Activated CD8-positive, alpha-beta memory T cell treated with anti-CD3 and anti-CD28 coated beads, Interleukin-2, amount 10 ng/mL, durations not matched to agents 7 days and 5 days (primary cell): Measurements from ENCODE around the gene CLPSL2. TPM values are rescaled to one million over a fixed set of nuclear protein-coding genes. Genes with fewer than 3 reads are reported as not detected.

ENCODE experiments used
- ATAC-seq: fragments of 150-1000 bp; cut with Tn5 transposase; one replicate; pipeline ENCODE4 v1.10.0; 2021; ENCODE audit warnings: moderate library complexity
- CTCF ChIA-PET: fragments of 350-600 bp; sonication (Branson Sonifier 250); formaldehyde crosslinking; loops from one replicate; lab custom pipeline; 2021; ENCODE audit warnings: antibody characterized with exemption; lab: Charles Lee
- DNase-seq: peaks from one replicate; pipeline ENCODE4 v3.0.0-alpha.2; 2020
- H3K27ac Mint-ChIP-seq: one replicate; pipeline ENCODE4 v1.8.0; 2021; ENCODE audit warnings: mild to moderate bottlenecking, mixed read lengths
- H3K27me3 Mint-ChIP-seq: one replicate; pipeline ENCODE4 v1.8.0; 2021; ENCODE audit warnings: mixed read lengths
- H3K36me3 Mint-ChIP-seq: one replicate; pipeline ENCODE4 v1.8.0; 2021; ENCODE audit warnings: mild to moderate bottlenecking, mixed read lengths
- H3K4me1 Mint-ChIP-seq: one replicate; pipeline ENCODE4 v1.8.0; 2021; ENCODE audit warnings: mixed read lengths
- H3K4me3 Mint-ChIP-seq: one replicate; pipeline ENCODE4 v1.8.0; 2021; ENCODE audit warnings: mild to moderate bottlenecking, moderate library complexity, mixed read lengths
- H3K9me3 Mint-ChIP-seq: one replicate; pipeline ENCODE4 v1.8.0; 2022; ENCODE audit warnings: low read depth, mixed read lengths
- total RNA-seq, 2 experiments: library from RNA; stranded (reverse); gene quantifications; one replicate each; pipeline ENCODE4 v1.2.3, GENCODE V29; 2021

CLPSL2 gene
- total RNA-seq, 2 experiments from 2014 or later: not detected

GRCh38 chr6:35735452-35735851 lies 40.9 kb upstream of the CLPSL2 start:
- H3K27ac Mint-ChIP-seq: no peak overlapping the region
- H3K27me3 Mint-ChIP-seq: no peaks in the 10 kb centered on the region
- CTCF ChIA-PET: interaction anchor here (0.8 to 15.3 kb wide), 26 partner anchors 9 to 439 kb away, joined by 3 to 195 read pairs (median 10); partner anchors contain the start of genes DEF6, FKBP5 and MAPK14
- no peaks in the 10 kb centered on the region for H3K36me3 Mint-ChIP-seq
- no peak for ATAC-seq
- peaks cover 40% of the 10 kb centered on the region for H3K4me1 Mint-ChIP-seq
- no peak for DNase-seq
- no peak overlapping the region for H3K4me3 Mint-ChIP-seq
- H3K9me3 Mint-ChIP-seq: no peaks in the 10 kb centered on the region

DNA sequence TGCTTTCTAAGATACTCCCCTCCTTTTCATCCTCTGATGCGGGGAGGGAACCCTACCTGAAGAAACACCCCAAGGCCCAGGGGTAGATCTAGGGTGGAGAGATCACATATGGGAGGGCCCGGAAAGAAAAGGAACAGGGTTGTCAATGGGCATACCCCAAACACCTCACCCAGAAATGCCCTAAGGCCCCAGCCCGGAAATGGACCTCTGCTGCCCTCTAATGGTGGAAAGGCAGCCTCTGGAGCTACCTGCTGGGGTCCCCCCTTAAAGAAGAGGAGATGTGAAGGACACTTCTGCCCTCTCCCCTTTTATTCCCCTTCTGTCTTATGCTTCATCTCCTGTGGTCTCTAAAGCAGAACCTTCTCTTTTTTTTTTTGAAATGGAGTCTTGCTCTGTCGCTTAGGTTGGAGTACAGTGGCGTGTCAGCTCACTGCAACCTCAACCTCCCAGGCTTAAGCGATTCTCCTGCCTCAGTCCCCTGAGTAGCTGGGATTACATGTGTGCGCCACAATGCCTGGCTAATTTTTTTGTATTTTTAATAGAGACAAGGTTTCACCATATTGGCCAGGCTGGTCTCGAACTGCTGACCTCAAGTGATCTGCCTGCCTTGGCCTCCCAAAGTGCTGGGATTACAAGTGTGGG lies 40.0 kb upstream of the CLPSL2 start:
- peak overlapping the region; percentile 52 for H3K27ac Mint-ChIP-seq
- peak; percentile 28 for ATAC-seq

DNA sequence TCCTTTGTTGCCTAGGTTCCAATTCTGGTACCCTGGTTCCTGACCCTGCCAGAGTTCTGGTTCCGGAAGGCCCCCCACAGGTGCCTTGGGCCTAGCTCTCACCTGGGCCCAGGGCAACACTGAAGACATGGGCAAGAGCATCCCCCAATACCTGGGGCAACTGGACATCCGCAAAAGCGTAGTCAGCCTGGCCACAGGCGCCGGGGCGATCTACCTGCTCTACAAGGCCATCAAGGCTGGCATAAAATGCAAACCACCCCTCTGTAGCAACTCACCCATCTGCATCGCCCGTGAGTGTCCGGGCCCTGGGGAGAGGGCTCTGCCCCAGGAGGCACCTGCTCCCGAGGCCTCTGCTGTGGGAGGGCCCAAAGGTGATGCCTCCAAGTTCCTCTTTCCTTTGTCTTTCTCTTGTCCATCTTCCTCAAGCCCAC lies 39.4 kb upstream of the CLPSL2 start, which contains the start of gene ARMC12:
ARMC12 (plus strand) TSS at position 51 of the 431 bp plus-strand sequence; CDS start at position 128, 77 bp downstream.
- no peak within 1 kb of the TSS for H3K4me3 Mint-ChIP-seq
- no peaks in the 10 kb centered on the region for H3K27me3 Mint-ChIP-seq
- ATAC-seq (no peak), DNase-seq (no peak)
- CTCF ChIA-PET: interaction anchor here (0.6 to 15.3 kb wide), 60 partner anchors 11 to 837 kb away, joined by 3 to 195 read pairs (median 4); partner anchors contain the start of genes DEF6, FKBP5, RPL10A and SRPK1
- peak within 1 kb of the TSS; percentile 74 for H3K27ac Mint-ChIP-seq
- no peaks in the 10 kb centered on the region for H3K36me3 Mint-ChIP-seq
- no peaks in the 10 kb centered on the region for H3K9me3 Mint-ChIP-seq
- peaks cover 34% of the 10 kb centered on the region for H3K4me1 Mint-ChIP-seq

More for the DNA sequence above, 40.0 kb upstream of the CLPSL2 start:
- Mint-ChIP-seq H3K27me3 (no peaks in the 10 kb centered on the region), H3K4me3 (no peak overlapping the region), H3K9me3 (no peaks in the 10 kb centered on the region), H3K36me3 (no peaks in the 10 kb centered on the region), H3K4me1 (peaks cover 34% of the 10 kb centered on the region)
- CTCF ChIA-PET: interaction anchor here (0.9 to 15.3 kb wide), 58 partner anchors 10 to 440 kb away, joined by 3 to 195 read pairs (median 4); partner anchors contain the start of genes DEF6, FKBP5, MAPK14 and RPL10A
- DNase-seq: peak; percentile 90

- H3K9me3 Mint-ChIP-seq: no peaks in the 10 kb centered on the region
- DNase-seq: no peak
These were observed 38.8 kb upstream of the CLPSL2 start for GRCh38 chr6:35737413-35738211.

DNA sequence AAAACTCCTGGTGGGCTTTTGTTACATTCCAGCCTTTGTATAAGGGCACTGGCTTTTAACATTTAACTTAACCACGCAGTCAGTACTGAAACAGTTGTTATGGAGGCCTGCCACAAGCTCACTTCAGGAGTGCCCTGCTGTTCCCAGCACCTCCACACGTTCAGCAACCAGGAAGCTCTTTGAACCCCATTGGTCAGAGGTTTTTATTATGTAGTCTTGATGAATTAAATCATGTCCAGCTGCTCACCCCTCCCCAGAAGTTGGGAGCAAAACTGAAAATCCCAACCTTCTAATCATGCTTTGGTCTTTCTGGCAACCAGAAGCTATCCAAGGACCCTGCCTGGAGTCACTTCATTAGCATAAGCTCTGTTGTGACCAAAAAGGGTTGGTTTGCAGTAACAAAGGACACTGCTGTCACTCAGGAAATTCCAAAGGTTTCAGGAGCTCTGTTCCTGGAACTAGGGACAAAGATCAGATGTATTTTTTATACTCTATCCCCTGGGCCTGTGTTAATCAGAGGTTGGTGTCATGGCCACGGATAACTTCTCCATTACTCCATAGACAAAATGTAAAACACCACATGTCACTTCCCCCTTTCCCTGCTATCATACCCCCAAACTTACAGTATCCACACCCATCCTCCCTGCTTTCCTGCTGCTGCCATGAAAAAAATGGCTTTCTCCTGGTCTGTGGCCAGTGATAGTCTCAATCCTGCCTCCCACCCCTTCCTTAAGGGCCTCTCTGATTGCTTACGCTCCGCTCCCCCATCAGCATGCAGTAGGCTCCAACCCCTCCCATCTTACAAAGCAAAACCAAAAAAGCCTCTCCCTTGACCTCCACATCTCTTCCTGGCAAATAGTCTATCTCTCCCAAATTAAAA lies 36.5 kb upstream of the CLPSL2 start:
- H3K27ac Mint-ChIP-seq: no peak overlapping the region
- CTCF ChIA-PET: interaction anchor here (0.7 to 15.3 kb wide), 13 partner anchors 8 to 217 kb away, joined by 3 to 195 read pairs (median 6); partner anchors contain the start of gene FKBP5
- no peaks in the 10 kb centered on the region for H3K27me3 Mint-ChIP-seq
- no peak for DNase-seq
- no peaks in the 10 kb centered on the region for H3K9me3 Mint-ChIP-seq
- no peak for ATAC-seq
- no peak overlapping the region for H3K4me3 Mint-ChIP-seq
- no peaks in the 10 kb centered on the region for H3K36me3 Mint-ChIP-seq
- H3K4me1 Mint-ChIP-seq: peaks cover 16% of the 10 kb centered on the region

More at GRCh38 chr6:35737413-35738211, 38.8 kb upstream of the CLPSL2 start:
- Mint-ChIP-seq H3K36me3 (no peaks in the 10 kb centered on the region), H3K27me3 (no peaks in the 10 kb centered on the region), H3K4me1 (peaks cover 28% of the 10 kb centered on the region), H3K4me3 (no peak overlapping the region), H3K27ac (peak overlapping the region; percentile 74)
- CTCF ChIA-PET: interaction anchor here (0.6 to 15.3 kb wide), 41 partner anchors 12 to 836 kb away, joined by 3 to 195 read pairs (median 6); partner anchors contain the start of genes FKBP5 and RPL10A
- peak; percentile 74 for ATAC-seq

DNA sequence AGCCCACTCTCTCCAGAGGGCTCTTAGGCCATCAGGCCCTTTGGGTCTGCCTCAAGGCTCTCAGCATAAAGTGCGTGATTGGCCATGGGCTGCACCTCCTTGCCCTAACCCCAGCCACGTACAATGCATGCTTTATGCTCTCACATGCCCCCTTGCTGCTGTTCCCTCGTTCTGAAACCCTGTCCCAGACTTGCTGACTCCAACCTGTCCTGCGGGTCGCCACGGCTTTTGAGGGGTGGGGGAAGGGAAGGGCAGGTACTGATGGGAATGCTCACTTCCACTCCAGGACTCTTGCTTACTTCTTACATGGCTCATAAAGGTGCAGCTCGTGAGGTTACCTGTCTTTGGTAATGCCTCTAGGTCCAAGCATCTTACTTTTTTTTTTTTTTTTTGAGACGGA lies 33.6 kb upstream of the CLPSL2 start:
- ATAC-seq (no peak), DNase-seq (no peak)
- H3K4me1 Mint-ChIP-seq: no peaks in the 10 kb centered on the region
- peaks cover 3% of the 10 kb centered on the region for H3K9me3 Mint-ChIP-seq
- no peak overlapping the region for H3K27ac Mint-ChIP-seq
- H3K4me3 Mint-ChIP-seq: no peak overlapping the region
- peaks cover 3% of the 10 kb centered on the region for H3K27me3 Mint-ChIP-seq
- CTCF ChIA-PET: interaction anchor here (1.6 kb wide), 1 partner anchor 191 kb away, joined by 3 read pairs; no protein-coding TSS in a partner anchor
- H3K36me3 Mint-ChIP-seq: peaks cover 4% of the 10 kb centered on the region

- CTCF ChIA-PET: no interaction called here
- Mint-ChIP-seq H3K4me1 (no peaks in the 10 kb centered on the region), H3K27ac (no peak overlapping the region), H3K27me3 (peaks cover 3% of the 10 kb centered on the region), H3K9me3 (peaks cover 5% of the 10 kb centered on the region), H3K4me3 (no peak overlapping the region), H3K36me3 (peaks cover 5% of the 10 kb centered on the region)
- DNase-seq (no peak), ATAC-seq (no peak)
These were observed 30.9 kb upstream of the CLPSL2 start for GRCh38 chr6:35745509-35745908.

- Mint-ChIP-seq H3K9me3 (peaks cover 5% of the 10 kb centered on the region), H3K4me3 (no peak overlapping the region), H3K36me3 (peaks cover 5% of the 10 kb centered on the region), H3K27ac (no peak overlapping the region), H3K27me3 (peaks cover 3% of the 10 kb centered on the region), H3K4me1 (peaks cover 3% of the 10 kb centered on the region)
- ATAC-seq: no peak
- no peak for DNase-seq
- CTCF ChIA-PET: no interaction called here
These were observed 29.9 kb upstream of the CLPSL2 start for GRCh38 chr6:35746516-35746915.

DNA sequence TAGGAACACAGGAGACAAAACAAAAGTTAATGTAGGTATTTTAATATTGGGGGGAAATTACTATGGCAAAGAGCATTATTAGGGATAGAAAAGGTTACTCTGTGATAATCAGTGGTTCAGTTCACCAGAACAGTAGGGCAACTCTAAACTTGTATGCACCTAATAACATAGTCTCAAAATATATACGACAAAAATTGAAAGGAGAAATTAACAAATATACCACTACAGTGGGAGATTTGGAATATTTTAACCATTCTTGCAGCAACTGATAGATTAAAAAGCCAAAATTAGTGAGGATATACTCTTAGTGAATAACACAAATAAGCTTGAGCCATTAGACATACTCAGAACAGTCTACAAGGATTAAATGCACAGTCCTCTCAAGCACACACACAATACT lies 28.5 kb upstream of the CLPSL2 start:
- peaks cover 5% of the 10 kb centered on the region for H3K36me3 Mint-ChIP-seq
- ATAC-seq: no peak
- peaks cover 3% of the 10 kb centered on the region for H3K27me3 Mint-ChIP-seq
- CTCF ChIA-PET: interaction anchor here (1.9 kb wide), 1 partner anchor 12 kb away, joined by 4 read pairs; no protein-coding TSS in a partner anchor
- no peak overlapping the region for H3K27ac Mint-ChIP-seq
- no peak for DNase-seq
- peaks cover 8% of the 10 kb centered on the region for H3K4me1 Mint-ChIP-seq
- no peak overlapping the region for H3K4me3 Mint-ChIP-seq
- H3K9me3 Mint-ChIP-seq: peaks cover 5% of the 10 kb centered on the region

GRCh38 chr6:35750557-35750956 lies 25.8 kb upstream of the CLPSL2 start:
- peaks cover 5% of the 10 kb centered on the region for H3K9me3 Mint-ChIP-seq
- H3K27ac Mint-ChIP-seq: no peak overlapping the region
- H3K36me3 Mint-ChIP-seq: peaks cover 5% of the 10 kb centered on the region
- CTCF ChIA-PET: interaction anchor here (0.9 kb wide), 1 partner anchor 14 kb away, joined by 3 read pairs; the partner anchor contains the start of gene ARMC12
- peaks cover 20% of the 10 kb centered on the region for H3K4me1 Mint-ChIP-seq
- H3K4me3 Mint-ChIP-seq: no peak overlapping the region
- peaks cover 5% of the 10 kb centered on the region for H3K27me3 Mint-ChIP-seq
- no peak for DNase-seq
- ATAC-seq: no peak

DNA sequence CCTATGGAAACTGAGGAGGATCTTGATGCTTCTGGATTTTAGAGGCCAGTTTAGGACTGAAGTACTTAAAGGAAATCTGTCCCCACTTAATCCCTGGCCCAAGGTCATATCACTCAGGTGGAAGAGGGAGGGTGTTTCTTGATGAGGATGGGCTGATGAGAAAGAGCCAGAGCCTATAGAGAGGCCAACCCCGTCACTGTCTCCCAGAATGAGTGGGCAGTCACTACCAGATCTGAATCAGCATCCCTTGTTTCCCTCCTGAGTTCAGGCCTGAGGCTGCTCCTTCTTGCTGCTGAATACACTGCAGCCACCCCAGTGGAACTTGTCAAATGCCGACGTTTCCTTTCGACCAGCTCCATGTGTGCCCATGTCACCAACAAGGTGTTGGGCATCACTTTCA lies 24.8 kb upstream of the CLPSL2 start:
- Mint-ChIP-seq H3K4me3 (no peak overlapping the region), H3K4me1 (peaks cover 20% of the 10 kb centered on the region), H3K27me3 (peaks cover 5% of the 10 kb centered on the region), H3K9me3 (peaks cover 5% of the 10 kb centered on the region), H3K27ac (no peak overlapping the region), H3K36me3 (peaks cover 5% of the 10 kb centered on the region)
- peak; percentile 74 for ATAC-seq
- no peak for DNase-seq
- CTCF ChIA-PET: interaction anchor here (0.9 kb wide), 1 partner anchor 15 kb away, joined by 3 read pairs; no protein-coding TSS in a partner anchor

DNA sequence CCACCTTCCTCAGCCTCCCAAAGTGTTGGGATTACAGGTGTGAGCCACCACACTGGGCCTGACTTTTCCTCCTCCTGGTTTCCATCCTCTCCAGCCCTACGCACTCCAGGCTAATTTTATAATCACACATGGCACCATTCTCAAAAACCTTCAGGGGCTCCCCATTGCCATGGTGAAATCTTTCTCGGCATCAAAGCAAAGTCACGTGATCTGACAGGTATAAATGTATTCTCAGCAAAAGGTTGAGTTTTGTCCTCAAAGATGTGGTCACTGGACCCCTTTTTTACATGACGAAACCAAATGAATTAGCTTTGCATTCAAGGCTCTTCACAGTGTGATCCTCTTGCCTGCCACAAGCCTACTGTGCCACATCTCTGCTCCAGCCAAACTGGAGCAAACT lies 24.1 kb upstream of the CLPSL2 start:
- DNase-seq (no peak), ATAC-seq (no peak)
- peaks cover 3% of the 10 kb centered on the region for H3K27me3 Mint-ChIP-seq
- H3K9me3 Mint-ChIP-seq: peaks cover 5% of the 10 kb centered on the region
- CTCF ChIA-PET: interaction anchor here (0.9 kb wide), 1 partner anchor 16 kb away, joined by 3 read pairs; no protein-coding TSS in a partner anchor
- H3K4me1 Mint-ChIP-seq: peaks cover 20% of the 10 kb centered on the region
- no peak overlapping the region for H3K27ac Mint-ChIP-seq
- H3K36me3 Mint-ChIP-seq: peaks cover 3% of the 10 kb centered on the region
- H3K4me3 Mint-ChIP-seq: no peak overlapping the region
